Measurements from ENCODE around the gene MEIS3.

GRCh38 chr19:47377208-47377701 is 42.1 kb downstream of the MEIS3 start:
- no peak for TF ChIP-seq CTCF (conservative IDR thresholded peaks at IDR 0.05 in 1 of 2, IDR thresholded peaks at IDR 0.05 in 1 of 2; ENCODE audit: low read depth in 1 of 2, low read length in 2 of 2)
- TF ChIP-seq EZH2 (IDR thresholded peaks at IDR 0.05; ENCODE audit: low read length, missing control alignments), result no peak
